ENCODE data around the gene RLN2.
"Not testable (repeated sequence)": the region's sequence is repeated elsewhere in the genome, so short reads cannot be mapped to it uniquely, and the experiment has no call there.

Gene RLN2, protein sequence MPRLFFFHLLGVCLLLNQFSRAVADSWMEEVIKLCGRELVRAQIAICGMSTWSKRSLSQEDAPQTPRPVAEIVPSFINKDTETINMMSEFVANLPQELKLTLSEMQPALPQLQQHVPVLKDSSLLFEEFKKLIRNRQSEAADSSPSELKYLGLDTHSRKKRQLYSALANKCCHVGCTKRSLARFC

GRCh38 chr9:5303840-5304795 lies at the start of gene RLN2:
Gene RLN2, minus strand, starts transcription at chr9:5304716. Its CDS starts 136 bp downstream, at chr9:5304580.
- not testable (repeated sequence) for DNase-seq

DNA sequence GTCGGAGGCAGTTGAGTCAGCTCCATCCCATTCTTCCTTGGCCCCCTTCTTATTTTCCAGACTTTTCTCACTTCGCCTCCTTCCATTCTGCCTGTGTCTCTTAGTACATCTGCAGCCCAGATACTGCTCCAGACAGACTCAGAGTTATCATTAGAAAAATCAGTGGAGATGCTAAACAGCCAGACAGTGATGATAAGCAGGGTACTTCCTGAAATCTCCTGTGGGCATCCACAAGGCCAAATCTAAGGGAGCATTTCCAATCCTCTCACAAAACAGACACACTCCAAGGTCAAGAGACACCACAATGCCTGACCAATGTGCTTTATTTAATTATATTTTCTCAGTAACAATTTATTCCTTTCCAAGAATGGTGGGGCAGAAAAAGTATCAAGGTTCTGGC lies 49.7 kb upstream of the RLN2 start:
- no peak for DNase-seq

DNA sequence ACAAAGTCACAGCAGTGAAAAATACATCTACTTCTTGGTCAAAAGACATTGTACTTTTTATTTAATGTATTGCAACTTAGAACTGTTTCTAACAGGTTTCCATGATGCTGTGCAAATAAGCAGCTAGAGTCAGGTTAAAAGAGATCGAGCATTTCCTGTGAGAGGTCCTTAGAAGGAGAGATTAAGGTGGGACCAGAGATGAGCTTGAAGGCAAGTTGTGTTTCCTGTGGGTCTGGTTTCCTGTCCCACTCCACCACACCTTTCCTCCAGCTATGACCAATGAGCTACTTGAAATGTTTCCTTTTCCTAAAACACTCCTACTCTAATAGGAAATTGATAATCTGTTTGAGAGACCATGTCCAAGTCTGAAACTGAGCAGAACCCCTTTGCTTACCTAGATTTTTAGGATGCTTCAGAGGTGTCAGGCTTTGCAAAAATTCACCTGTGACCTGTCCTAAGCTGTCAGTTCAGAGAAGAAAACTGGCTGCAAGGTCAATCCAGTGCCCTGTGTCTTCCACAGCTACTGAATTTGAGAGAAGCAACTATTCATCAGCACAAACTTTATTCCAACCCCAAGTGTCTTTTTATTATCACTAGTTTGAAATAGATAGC lies 48.2 kb upstream of the RLN2 start:
- no peak for DNase-seq

- not testable (repeated sequence) for DNase-seq
Observed at GRCh38 chr9:5338992-5339981, 34.8 kb upstream of the RLN2 start, which contains the start of gene RLN1. Gene RLN1, minus strand, starts transcription at chr9:5339876. Its CDS starts 130 bp downstream, at chr9:5339746.

- DNase-seq: no peak
Observed at GRCh38 chr9:5336688-5337087, 32.2 kb upstream of the RLN2 start.

DNA sequence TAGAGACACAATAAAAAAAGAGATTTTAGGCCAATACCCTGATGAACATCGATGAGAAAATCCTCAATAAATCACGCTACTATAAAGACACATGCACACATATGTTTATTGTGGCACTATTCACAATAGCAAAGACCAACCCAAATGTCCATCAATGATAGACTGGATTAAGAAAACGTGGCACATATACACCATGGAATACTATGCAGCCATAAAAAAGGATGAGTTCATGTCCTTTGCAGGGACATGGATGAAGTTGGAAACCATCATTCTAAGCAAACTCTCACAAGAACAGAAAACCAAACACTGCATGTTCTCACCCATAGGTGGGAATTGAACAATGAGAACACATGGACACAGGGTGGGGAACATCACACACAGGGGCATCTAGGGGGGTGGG lies 26.8 kb upstream of the RLN2 start:
- not testable (repeated sequence) for DNase-seq

- DNase-seq: peak; percentile 42 to 59
Observed at GRCh38 chr9:5326893-5327548, 22.5 kb upstream of the RLN2 start.

- DNase-seq: no peak
Observed at GRCh38 chr9:5326187-5326586, 21.7 kb upstream of the RLN2 start.

DNA sequence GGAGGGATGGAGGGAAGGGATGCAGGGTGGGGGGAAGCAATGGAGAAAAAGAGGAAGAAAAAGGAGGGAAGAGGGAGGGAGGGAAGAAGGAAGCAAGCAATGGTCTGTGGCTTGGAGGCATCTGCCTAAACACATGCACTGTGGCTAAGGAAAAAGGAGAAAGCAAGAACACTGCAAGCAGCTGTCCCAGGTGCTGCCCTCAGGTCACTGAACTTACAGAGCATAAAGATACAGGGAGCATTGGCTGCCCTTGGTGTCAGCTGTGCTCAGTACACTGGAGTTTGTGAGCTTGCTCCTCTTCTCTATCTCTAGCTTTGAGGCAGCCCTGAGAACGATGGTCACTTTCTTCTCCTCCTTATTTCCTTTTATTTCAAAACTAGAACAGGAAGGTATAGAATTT lies 17.1 kb upstream of the RLN2 start:
- not testable (repeated sequence) for DNase-seq

DNA sequence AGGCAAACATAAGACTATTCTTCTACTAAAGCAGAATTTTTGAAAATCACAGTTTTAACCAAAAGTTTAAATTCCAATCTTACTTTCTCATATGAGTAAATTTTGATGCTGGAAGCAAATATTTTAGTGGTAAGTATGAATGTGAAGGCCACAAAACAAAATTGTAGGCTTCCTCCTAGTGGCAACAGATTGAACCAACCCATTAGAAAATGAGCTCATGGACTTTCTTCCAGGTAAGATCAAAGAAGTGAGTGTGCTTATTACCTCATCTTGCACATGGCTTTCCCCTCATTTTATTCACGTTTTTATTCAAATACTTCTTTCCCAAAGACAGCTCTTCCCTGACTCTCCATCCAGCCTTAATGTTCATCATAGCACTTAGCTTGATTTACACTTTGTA lies 16.5 kb upstream of the RLN2 start:
- no peak for DNase-seq

DNA sequence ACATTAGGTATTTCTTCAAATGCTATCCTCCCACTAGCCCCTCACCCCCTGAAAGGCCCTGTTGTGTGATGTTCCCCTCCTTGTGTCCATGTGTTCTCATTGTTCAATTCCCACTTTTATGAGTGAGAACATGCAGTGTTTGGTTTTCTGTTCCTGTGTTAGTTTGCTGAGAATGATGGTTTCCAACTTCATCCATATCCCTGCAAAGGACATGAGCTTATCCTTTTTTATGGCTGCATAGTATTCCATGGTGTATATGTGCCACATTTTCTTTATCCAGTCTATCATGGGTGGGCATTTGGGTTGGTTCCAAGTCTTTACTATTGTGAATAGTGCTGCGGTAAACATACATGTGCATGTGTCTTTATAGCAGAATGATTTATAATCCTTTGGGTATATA lies 11.9 kb upstream of the RLN2 start:
- DNase-seq: not testable (repeated sequence)

GRCh38 chr9:5315187-5315923 lies 10.8 kb upstream of the RLN2 start:
- no peak for DNase-seq

GRCh38 chr9:5310851-5311250 lies 6.3 kb upstream of the RLN2 start:
- DNase-seq: no peak

GRCh38 chr9:5305741-5306140 lies 1.2 kb upstream of the RLN2 start:
- DNase-seq: no peak

DNA sequence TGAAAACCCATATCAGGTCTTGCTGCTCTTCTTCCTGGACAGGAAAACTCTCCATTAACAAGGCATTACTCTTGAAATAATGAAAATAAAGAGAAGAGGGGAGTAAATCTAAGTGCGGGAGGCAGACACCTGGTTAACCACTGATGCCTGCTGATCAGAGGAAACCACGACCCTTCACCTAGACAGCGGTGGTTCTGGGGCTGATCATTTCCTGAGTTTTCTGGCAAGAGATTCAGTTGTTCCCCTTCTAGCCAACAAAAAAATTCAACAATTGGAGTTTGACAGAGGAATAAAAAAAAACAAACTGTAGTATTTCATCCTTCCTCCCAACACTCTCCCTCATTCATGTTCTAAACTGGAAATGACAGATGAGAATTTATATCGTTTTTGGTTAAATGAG lies 3.0 kb downstream of the RLN2 start:
- no peak for DNase-seq

GRCh38 chr9:5292141-5292540 lies 12.4 kb downstream of the RLN2 start:
- no peak for DNase-seq

DNA sequence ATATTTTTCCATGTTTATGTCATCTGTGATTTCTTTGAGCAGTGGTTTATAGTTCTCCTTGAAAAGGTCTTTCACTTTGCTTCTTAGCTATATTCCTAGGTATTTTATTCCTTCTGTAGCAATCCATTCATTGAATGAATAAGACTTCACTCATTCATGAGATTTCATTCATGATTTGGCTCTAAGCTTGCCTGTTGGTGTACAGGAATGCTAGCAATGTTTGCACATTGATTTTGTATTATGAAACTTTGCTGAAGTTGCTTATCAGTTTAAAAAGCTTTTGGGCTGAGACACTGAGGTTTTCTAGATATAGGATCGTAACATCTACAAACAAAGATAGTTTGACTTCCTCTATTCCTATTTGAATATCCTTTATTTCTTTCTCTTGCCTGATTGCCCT lies 15.9 kb downstream of the RLN2 start:
- no peak for DNase-seq

DNA sequence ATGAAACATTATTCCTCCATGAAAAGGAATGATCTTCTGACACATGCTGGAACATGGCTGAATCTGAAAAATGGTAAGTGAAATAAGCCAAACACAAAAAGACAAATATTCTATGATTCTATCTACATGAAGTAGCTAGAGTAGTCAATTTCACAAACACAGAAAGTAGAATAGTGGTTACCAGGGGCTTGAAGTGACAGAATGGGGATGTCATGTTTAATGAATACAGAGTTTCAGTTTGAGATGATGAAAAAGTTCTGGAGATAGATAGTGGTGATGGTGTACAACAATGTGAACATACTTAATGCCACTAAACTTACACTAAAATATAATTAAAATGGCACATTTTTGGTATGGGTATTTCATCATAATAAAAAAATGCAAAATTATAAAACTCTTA lies 18.3 kb downstream of the RLN2 start:
- DNase-seq: no peak

DNA sequence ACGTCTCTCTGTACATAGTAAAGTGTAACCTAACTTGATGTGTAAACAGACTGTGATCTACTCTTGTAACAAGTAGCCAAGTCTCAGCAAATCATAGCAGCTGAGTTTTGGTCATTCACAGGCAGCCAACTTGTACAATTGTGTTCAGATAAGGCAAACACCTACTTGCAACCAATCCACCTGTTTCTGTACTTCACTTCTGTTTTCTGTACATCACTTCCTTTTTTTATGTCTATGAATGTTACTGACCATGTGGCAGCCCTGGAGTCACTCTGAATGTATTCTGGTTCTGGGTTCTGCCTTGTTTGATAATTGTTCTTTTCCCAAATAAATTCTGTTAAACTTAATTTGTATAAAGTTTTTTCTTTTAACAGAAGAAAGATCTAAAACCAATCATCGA lies 26.0 kb downstream of the RLN2 start:
- no peak for DNase-seq

- DNase-seq: no peak
Observed at GRCh38 chr9:5274770-5275169, 29.7 kb downstream of the RLN2 start.

DNA sequence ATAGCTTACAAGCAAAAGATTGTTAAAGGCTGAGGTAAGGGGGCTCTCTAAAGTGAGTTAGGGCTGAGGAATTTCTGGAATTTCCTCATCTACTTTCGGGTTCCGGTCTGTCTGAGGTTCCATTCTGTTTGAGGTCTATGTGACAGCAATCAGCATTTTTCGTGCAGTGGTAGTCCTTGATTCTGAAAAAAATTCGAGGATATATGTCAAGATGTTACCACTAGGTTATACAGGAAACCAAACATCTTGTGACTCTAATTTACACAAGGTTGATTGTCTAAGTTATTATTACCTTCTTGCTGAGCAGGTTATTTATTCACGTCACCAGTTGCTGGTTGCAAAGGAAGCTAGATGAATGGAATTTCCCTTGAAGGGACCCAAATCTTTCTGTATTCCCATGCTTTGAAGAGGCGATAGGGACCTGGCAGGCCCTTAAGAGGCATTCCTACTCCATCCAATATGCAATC lies 35.2 kb downstream of the RLN2 start:
- DNase-seq: no peak
